ENCODE data around the gene KCNIP1.

DNA sequence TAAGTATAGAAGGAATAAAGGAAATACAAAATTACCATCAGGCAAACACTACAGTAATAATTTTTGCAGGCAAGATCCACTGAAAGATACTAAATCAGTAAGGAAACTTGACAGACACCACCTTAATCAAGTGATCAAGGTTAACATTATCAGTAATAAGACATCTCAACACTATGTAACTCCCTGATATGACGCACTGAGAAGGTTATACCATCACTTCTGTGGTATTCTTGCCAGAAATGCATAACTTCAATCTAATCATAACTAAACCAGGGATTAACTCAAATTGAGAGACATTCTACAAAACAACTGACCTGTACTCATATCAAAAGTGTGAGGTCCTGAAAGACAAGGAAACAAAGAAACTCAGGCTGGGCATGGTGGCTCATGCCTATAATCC lies 227.2 kb downstream of the KCNIP1 start:
- TF ChIP-seq, protein P1, sequence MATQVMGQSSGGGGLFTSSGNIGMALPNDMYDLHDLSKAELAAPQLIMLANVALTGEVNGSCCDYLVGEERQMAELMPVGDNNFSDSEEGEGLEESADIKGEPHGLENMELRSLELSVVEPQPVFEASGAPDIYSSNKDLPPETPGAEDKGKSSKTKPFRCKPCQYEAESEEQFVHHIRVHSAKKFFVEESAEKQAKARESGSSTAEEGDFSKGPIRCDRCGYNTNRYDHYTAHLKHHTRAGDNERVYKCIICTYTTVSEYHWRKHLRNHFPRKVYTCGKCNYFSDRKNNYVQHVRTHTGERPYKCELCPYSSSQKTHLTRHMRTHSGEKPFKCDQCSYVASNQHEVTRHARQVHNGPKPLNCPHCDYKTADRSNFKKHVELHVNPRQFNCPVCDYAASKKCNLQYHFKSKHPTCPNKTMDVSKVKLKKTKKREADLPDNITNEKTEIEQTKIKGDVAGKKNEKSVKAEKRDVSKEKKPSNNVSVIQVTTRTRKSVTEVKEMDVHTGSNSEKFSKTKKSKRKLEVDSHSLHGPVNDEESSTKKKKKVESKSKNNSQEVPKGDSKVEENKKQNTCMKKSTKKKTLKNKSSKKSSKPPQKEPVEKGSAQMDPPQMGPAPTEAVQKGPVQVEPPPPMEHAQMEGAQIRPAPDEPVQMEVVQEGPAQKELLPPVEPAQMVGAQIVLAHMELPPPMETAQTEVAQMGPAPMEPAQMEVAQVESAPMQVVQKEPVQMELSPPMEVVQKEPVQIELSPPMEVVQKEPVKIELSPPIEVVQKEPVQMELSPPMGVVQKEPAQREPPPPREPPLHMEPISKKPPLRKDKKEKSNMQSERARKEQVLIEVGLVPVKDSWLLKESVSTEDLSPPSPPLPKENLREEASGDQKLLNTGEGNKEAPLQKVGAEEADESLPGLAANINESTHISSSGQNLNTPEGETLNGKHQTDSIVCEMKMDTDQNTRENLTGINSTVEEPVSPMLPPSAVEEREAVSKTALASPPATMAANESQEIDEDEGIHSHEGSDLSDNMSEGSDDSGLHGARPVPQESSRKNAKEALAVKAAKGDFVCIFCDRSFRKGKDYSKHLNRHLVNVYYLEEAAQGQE (IDR thresholded peaks at IDR 0.05; ENCODE audit: borderline replicate concordance) = no peak
- TF ChIP-seq EZH2 (IDR thresholded peaks at IDR 0.05; ENCODE audit: borderline replicate concordance, insufficient read depth, low read length, poor library complexity, severe bottlenecking) = no peak
- TF ChIP-seq EP300 (conservative IDR thresholded peaks at IDR 0.05; ENCODE audit: poor library complexity, severe bottlenecking) = no peak
- TF ChIP-seq, protein P2, sequence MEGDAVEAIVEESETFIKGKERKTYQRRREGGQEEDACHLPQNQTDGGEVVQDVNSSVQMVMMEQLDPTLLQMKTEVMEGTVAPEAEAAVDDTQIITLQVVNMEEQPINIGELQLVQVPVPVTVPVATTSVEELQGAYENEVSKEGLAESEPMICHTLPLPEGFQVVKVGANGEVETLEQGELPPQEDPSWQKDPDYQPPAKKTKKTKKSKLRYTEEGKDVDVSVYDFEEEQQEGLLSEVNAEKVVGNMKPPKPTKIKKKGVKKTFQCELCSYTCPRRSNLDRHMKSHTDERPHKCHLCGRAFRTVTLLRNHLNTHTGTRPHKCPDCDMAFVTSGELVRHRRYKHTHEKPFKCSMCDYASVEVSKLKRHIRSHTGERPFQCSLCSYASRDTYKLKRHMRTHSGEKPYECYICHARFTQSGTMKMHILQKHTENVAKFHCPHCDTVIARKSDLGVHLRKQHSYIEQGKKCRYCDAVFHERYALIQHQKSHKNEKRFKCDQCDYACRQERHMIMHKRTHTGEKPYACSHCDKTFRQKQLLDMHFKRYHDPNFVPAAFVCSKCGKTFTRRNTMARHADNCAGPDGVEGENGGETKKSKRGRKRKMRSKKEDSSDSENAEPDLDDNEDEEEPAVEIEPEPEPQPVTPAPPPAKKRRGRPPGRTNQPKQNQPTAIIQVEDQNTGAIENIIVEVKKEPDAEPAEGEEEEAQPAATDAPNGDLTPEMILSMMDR (IDR thresholded peaks at IDR 0.05; ENCODE audit: poor library complexity, severe bottlenecking) = no peak
